Amniotic stem cell (primary cell): ENCODE measurements around the gene MRTFA.
"Not testable (repeated sequence)": the region's sequence is repeated elsewhere in the genome, so short reads cannot be mapped to it uniquely, and the experiment has no call there.

Experiments
- DNase-seq: peaks from one replicate; lab custom pipeline; 2025; lab: John Stamatoyannopoulos, UW

Gene MRTFA

DNA sequence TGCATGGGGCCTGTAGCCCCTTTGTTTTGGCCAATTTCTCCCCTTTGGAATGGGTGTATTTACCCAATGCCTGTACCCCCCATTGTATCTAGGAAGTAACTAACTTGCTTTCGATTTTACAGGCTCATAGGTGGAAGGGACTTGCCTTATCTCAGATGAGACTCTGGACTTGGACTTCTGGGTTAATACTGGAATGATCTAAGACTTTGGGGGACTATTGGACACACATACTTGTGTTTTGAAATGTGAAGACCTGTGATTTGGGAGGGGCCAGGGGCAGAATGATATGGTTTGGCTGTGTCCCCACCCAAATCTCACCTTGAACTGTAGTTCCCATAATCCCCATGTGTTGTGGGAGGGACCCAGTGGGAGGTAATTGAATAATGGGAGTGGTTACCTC is 82.5 kb downstream of the MRTFA start:
- not testable (repeated sequence) for DNase-seq

- DNase-seq: no peak
Observed at GRCh38 chr22:40553014-40553554, 83.4 kb downstream of the MRTFA start.

DNA sequence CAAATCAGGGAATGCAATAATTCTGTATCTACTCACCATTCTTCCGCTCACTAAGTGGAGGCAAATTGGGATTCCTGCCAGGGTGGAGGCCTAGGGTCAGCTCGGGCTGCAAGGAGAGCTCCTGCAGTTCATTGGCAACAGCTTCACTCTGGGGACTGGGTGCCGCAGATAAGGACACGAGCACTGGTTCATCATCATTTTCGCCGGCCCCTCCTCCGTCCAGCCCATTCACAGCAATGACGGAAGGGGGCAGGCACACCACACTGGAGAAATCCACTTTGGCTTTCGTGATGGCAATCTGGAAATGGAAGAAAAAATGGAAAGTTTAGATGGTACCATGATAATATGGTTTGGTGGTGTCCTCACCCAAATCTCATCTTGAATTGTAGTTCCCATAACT is 84.4 kb downstream of the MRTFA start:
- no peak for DNase-seq

DNA sequence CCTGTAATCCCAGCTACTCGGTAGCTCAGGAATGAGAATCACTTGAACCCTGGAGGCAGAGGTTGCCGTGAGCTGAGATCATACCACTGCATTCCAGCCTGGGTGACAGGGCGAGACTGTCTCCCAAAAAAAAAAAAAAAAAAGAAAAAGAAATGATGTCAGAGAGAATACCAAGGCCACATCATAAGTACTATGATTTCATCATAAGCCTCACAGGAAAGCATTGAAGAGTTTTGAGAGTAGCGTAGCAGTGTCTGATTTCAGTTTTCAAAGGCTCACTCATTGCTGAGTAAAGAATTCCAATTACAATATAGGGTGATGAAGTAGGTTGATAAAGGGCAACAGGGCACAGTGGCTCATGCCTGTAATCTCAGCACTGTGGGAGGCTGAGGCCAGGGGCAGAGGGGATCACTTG is 88.8 kb downstream of the MRTFA start:
- DNase-seq: no peak

DNA sequence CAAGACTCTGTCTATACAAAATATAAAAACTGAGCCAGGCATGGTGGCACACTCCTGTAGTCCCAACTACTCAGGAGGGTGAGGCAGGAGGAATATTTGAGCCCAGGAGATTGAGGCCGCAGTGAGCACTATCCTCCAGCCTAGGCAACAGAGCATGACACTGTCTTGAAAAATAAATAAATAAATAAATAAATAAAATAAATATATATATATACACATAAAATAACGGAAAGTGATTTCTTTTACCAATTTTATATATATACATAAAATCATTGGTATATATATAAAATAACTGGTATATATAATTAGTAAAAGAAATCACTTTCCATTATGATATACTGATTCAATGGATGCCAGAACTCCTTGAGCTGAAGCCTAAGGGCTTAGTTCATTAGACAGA is 91.8 kb downstream of the MRTFA start:
- no peak for DNase-seq

GRCh38 chr22:40542821-40543540 is 93.5 kb downstream of the MRTFA start:
- no peak for DNase-seq

DNA sequence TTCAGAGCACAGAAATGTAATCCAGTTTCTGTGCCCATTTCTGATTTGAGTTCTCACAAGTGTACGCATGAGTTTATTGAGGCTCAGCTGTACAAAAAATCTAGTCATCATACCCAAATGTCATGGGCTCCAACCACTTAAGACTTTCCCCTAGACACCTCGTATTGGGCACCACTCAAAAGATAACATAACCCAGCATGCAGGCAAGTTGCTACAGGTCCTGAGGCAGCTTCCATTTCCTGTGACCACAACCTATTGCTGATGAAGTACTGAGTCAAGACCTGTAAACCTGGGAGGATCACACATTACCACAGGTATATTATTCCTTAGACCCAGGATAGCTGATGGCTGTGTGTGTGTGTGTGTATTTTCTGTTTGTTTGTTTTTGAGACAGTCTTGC is 95.2 kb downstream of the MRTFA start:
- DNase-seq: no peak

GRCh38 chr22:40540265-40540664 is 96.3 kb downstream of the MRTFA start:
- DNase-seq: no peak

DNA sequence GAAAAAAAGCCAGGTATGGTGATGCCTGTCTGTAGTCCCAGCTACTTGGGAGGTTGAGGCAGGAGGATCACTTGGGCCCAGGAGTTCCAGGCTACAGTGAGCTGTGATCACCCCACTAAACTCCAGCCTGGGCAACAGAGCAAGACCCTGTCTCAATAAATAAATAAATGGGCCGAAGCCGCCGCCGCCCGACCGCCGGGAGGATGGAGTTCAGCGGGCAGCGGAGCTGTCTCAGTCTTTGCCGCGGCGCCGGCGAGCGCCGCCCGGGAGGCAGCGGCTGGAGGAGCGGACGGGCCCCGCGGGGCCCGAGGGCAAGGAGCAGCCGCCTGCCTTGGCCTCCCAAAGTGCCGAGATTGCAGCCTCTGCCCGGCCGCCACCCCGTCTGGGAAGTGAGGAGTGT is 100.4 kb downstream of the MRTFA start:
- not testable (repeated sequence) for DNase-seq

DNA sequence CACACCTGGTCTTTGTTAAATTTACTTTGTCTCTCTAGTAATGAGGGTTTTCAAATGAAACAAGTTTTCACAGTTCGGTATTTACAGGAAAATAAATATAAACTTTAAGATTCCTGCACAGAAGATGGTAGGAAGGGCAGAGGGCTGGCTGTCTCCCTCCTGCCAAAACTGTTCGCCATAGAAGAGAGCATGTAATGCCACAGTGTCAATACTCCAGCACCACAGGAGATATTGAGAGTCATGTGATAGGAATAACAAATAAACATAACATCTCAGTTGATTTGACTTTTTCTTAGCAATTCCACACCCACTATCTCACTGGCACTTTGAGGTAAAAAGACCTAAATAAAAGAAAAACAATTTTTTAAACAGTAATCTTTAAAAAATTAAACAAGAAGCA is 100.9 kb downstream of the MRTFA start:
- DNase-seq: no peak

DNA sequence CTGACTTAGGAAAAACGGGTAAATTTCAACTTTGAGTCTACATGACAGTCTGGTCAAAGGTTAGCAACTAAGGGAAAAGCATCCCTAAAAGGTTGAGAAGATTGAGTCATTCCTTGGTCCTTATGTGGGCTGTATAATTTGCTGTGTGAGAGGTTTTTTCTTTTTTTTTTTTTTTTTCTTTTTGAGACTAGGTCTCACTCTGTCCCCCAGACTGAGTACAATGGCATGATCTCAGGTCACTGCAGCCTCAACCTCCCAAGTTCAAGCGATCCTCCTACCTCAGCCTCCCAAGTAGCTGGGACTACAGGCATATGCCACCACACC is 101.4 kb downstream of the MRTFA start:
- DNase-seq: no peak

DNA sequence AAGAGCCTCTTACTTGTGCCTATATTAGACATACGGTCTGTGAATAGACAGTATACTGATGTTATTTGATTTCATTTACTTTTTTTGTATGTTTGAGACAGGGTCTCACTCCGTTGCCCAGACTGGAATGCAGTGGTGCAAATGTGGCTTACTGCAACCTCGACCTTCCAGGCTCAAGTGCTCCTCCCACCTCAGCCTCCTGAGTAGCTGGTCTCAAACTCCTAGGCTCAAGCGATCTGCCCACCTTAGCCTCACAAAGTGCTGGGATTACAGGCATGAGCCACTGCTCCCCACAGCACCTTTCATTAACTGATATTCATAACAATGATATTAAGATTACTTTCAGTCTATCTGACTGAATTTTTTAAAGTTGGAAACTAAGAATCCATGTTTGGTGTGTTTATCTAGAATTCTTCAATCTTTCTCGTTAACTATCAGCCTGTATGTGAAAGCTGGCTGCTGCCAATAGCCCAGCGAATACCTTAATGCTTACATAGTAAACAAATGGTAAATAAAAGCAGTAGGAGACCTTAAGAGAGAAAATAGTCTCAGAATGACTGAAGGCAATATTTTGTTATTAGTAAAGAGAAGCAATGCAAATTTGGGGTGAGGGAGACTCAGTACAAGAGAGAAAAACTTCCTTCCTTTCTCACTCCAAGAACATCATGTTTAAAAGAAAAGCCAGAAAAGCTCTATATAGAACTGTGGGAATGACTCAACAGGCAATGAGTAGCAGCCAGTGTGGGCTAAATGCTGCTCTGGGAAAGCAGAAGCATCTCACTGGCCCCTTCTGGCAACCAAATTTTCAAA is 101.9 kb downstream of the MRTFA start:
- no peak for DNase-seq

DNA sequence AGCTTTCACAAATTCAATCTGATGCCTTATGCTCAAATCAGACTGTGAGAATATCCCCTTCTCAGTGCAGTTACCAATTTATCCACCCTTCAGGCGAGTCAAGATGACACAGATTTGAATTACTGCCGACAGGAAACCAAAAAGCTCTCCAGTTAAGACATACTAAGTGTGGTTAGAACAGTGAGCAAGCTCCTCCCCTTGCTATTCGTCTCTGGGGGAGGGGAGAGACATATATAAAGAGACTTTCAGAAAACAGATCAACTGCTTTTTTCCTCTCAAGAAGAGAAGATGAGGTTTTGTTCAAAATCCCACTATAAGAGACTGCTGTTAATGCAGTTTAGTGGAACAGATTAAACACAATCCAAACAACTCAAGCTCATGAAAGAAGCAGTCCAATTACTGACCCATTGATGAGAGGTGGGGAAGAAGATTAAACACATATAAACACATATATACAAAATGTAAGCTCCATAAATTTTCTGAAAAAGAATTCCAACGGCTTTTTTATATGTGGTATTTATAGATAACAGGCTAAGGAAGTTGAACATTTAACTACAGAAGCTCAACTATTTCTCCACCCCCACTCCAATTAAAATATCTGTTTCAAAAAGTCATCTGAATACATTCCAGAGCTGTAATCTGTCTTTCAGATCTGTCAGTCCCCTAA is 102.7 kb downstream of the MRTFA start:
- DNase-seq: no peak

- no peak for DNase-seq
Observed at GRCh38 chr22:40531951-40532900, 104.3 kb downstream of the MRTFA start.

- DNase-seq: not testable (repeated sequence)
Observed at GRCh38 chr22:40530391-40530790, 106.1 kb downstream of the MRTFA start.

GRCh38 chr22:40529821-40530220 is 106.7 kb downstream of the MRTFA start:
- DNase-seq: no peak

DNA sequence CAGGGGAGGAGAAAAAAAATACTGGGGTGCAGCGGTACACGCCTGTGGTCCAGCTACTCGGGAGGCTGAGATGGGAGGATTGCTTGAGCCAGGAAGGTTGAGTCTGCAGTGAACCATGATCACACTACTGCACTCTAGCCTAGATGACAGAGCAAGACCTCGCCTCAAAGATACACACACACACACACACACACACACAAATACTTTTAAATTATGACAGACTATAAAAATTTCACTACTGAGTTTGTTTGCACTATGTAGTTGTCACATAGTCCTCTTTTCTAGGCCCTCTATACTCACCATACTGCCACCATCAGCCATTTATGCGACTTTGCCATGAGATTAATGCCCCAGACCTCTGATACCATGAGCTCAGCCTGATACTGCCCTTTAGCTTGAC is 109.6 kb downstream of the MRTFA start:
- no peak for DNase-seq

DNA sequence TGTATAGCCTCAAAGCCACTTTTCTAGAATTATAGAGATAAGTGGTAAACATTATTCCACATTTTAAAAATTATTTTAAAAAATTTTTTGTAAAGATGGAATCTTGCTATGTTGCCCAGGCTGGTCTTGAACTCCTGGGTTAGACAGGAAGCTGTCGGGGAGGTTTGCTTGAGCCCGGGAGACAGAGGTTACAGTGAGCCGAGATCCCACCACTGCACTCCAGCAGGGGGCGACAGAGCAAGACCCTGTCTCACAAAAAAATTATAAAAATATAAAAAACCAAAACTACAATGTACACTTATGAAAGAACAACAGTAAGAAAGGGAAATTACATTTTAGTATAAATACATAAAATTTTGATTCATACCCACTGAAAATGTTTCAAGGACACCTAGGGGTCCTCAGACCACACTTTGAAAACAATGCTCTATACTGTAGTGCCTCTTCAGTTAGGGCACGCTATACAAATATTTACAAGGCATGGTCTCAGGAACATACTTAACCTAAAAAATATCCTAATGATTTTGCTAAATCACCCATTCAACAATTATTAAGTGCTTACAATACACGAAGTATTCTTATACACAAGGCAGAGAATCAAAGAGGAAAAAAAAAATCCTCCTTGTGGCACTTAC is 111.2 kb downstream of the MRTFA start:
- no peak for DNase-seq

DNA sequence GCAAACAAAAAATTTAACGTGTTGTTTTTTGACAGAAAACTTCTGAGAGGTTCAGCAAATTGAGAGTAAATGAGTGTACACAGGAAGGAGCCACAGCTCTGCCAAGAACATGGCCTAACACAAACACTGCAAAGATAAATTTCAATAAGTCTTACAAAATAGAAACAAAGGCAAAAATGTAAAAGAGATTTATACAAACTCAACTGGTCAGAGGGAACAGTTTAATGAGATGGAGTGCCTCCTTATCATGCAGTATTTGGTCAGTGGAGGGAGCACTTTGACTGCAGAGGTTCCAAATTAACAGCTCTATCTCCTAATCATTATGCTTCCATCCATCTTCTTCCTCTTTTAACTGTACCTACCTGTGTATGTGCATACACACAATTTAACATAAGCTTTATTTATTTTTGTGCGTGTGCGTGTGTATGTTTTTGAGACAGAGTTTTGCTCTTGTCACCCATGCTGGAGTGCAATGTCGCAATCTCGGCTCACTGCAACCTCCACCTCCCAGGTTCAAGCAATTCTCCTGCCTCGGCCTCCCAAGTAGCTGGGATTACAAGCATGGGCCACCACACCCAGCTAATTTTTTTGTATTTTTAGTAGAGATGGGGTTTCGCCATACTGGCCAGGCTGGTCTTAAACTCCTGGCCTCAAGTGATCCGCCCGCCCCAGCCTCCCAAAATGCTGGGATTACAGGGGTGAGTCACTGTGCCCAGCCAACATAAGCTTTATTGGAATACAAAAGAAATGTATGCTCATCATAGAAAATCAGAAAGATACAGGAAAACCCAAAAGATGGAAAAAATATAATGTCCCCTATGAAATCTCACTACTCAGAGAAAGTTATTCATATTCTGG is 111.9 kb downstream of the MRTFA start:
- DNase-seq: no peak

DNA sequence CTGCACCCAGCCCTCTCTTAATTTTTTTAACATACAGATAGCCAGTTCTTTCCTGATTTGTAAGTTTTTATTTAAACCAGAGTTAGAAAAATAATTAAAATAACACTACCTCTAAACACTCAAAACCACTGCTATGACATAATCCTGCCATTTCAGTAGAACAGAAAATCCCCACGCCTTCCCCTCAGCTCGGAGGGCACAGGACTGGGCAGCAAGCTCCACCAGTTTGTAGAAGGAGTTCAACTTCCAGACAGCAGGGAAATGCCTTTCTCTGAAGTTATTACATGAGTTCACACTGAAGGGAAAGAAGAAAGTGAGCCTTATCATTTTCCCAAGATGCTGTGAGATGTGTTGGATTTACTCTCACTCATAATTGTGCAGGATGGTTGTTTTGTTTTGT is 114.4 kb downstream of the MRTFA start:
- no peak for DNase-seq
